Mesenchymal stem cell (in vitro differentiated cells and primary cell): ENCODE measurements around the gene SPATS2.

Experiments
- DNase-seq: peaks from one replicate; pipeline ENCODE4 v3.0.0-alpha.2; 2013
- H2AFZ ChIP-seq: one replicate; pipeline ENCODE4 v1.6.1; 2013; ENCODE audit warnings: low read depth, mild to moderate bottlenecking, control low read depth, inconsistent platforms, low read length, moderate library complexity
- H2AK5ac ChIP-seq: 2 replicates; pipeline ENCODE4 v1.6.1; 2013; ENCODE audit warnings: low read length, moderate library complexity, mild to moderate bottlenecking, inconsistent platforms; ENCODE audit not compliant: severe bottlenecking
- H2BK120ac ChIP-seq: one replicate; pipeline ENCODE4 v1.6.1; 2013; ENCODE audit warnings: low read depth, mild to moderate bottlenecking, inconsistent platforms, low read length, moderate library complexity
- H2BK12ac ChIP-seq, 2 experiments: one replicate each; pipeline ENCODE4 v1.6.1; 2013; ENCODE audit warnings: inconsistent platforms in 2 of 2, low read length in 2 of 2, mild to moderate bottlenecking in 2 of 2, moderate library complexity in 2 of 2, control low read depth in 1 of 2
- H2BK15ac ChIP-seq: one replicate; pipeline ENCODE4 v1.6.1; 2013; ENCODE audit warnings: mild to moderate bottlenecking, low read depth, inconsistent platforms; ENCODE audit not compliant: poor library complexity, severe bottlenecking
- H2BK5ac ChIP-seq: 2 replicates; pipeline ENCODE4 v1.6.1; 2013; ENCODE audit warnings: low read depth, mild to moderate bottlenecking, low read length, control low read depth, inconsistent platforms; ENCODE audit not compliant: poor library complexity, severe bottlenecking
- H3K14ac ChIP-seq, 2 experiments: one replicate each; pipeline ENCODE4 v1.6.1; 2013; ENCODE audit warnings: inconsistent platforms in 2 of 2, low read length in 2 of 2, control low read depth in 1 of 2, mild to moderate bottlenecking in 1 of 2, moderate library complexity in 1 of 2
- H3K18ac ChIP-seq, 2 experiments: one replicate each; pipeline ENCODE4 v1.6.1; 2013; ENCODE audit warnings: inconsistent platforms in 2 of 2, low read length in 2 of 2, control low read depth in 1 of 2, low read depth in 1 of 2, mild to moderate bottlenecking in 1 of 2
- H3K23ac ChIP-seq, 2 experiments: one replicate each; pipeline ENCODE4 v1.6.1; 2013; ENCODE audit warnings: inconsistent platforms in 2 of 2, low read length in 2 of 2, mild to moderate bottlenecking in 2 of 2, moderate library complexity in 2 of 2, control low read depth in 1 of 2
- H3K27ac ChIP-seq: 2 replicates; pipeline ENCODE4 v1.5.1; 2013; ENCODE audit warnings: mild to moderate bottlenecking, moderate library complexity, low read length, control low read depth, inconsistent platforms; ENCODE audit not compliant: poor library complexity, severe bottlenecking
- H3K27me3 ChIP-seq, 2 experiments: 2 replicates each; pipeline versions ENCODE4 v1.6.1 to v1.7.0; 2013; ENCODE audit warnings: low read length in 2 of 2, mild to moderate bottlenecking in 2 of 2, moderate library complexity in 2 of 2, control low read depth in 1 of 2, inconsistent platforms in 1 of 2; ENCODE audit not compliant: control insufficient read depth in 1 of 2, insufficient read depth in 1 of 2
- H3K36me3 ChIP-seq, 2 experiments: 2 replicates each; pipeline versions ENCODE4 v1.6.1 to v1.7.0; 2013; ENCODE audit warnings: low read length in 2 of 2, control low read depth in 1 of 2, inconsistent platforms in 1 of 2, low read depth in 1 of 2, mild to moderate bottlenecking in 1 of 2; ENCODE audit not compliant: insufficient read depth in 2 of 2, control insufficient read depth in 1 of 2
- H3K4ac ChIP-seq, 2 experiments: one replicate each; pipeline ENCODE4 v1.6.1; 2013; ENCODE audit warnings: inconsistent platforms in 2 of 2, low read length in 2 of 2, mild to moderate bottlenecking in 2 of 2, moderate library complexity in 2 of 2, control low read depth in 1 of 2, low read depth in 1 of 2
- H3K4me1 ChIP-seq: 2 replicates; pipeline ENCODE4 v1.6.1; 2013; ENCODE audit warnings: low read depth, low read length, control low read depth; ENCODE audit not compliant: control insufficient read depth, insufficient read depth
- H3K4me2 ChIP-seq: 2 replicates; pipeline ENCODE4 v1.6.1; 2013; ENCODE audit warnings: low read length, mild to moderate bottlenecking, inconsistent platforms; ENCODE audit not compliant: poor library complexity, severe bottlenecking
- H3K4me3 ChIP-seq, 2 experiments: 2 replicates each; pipeline versions ENCODE4 v1.5.1 to v1.7.0; 2013; ENCODE audit warnings: low read length in 2 of 2, mild to moderate bottlenecking in 2 of 2, control low read depth in 1 of 2, low read depth in 1 of 2; ENCODE audit not compliant: insufficient read depth in 1 of 2
- H3K79me1 ChIP-seq: replicated peaks from 2 replicates; pipeline ENCODE4 v1.6.1; 2013; ENCODE audit warnings: mild to moderate bottlenecking, control low read depth, low read length, inconsistent platforms; ENCODE audit not compliant: poor library complexity, severe bottlenecking
- H3K9ac ChIP-seq: 2 replicates; pipeline ENCODE4 v1.7.0; 2013; ENCODE audit warnings: mild to moderate bottlenecking, low read length, moderate library complexity
- H3K9me3 ChIP-seq: 2 replicates; pipeline ENCODE4 v1.7.0; 2013; ENCODE audit warnings: mild to moderate bottlenecking, low read length; ENCODE audit not compliant: control insufficient read depth
- H4K8ac ChIP-seq: one replicate; pipeline ENCODE4 v1.6.1; 2013; ENCODE audit warnings: inconsistent platforms, mild to moderate bottlenecking, low read length, moderate library complexity
- H4K91ac ChIP-seq: one replicate; pipeline ENCODE4 v1.6.1; 2013; ENCODE audit warnings: mild to moderate bottlenecking, low read length, inconsistent platforms
- WGBS: methylation state at CpG from one replicate; pipeline ENCODE4 v1.1.7; 2013; ENCODE audit warnings: mixed read lengths; 5-methylcytosine and 5-hydroxymethylcytosine counted together

SPATS2 gene

DNA sequence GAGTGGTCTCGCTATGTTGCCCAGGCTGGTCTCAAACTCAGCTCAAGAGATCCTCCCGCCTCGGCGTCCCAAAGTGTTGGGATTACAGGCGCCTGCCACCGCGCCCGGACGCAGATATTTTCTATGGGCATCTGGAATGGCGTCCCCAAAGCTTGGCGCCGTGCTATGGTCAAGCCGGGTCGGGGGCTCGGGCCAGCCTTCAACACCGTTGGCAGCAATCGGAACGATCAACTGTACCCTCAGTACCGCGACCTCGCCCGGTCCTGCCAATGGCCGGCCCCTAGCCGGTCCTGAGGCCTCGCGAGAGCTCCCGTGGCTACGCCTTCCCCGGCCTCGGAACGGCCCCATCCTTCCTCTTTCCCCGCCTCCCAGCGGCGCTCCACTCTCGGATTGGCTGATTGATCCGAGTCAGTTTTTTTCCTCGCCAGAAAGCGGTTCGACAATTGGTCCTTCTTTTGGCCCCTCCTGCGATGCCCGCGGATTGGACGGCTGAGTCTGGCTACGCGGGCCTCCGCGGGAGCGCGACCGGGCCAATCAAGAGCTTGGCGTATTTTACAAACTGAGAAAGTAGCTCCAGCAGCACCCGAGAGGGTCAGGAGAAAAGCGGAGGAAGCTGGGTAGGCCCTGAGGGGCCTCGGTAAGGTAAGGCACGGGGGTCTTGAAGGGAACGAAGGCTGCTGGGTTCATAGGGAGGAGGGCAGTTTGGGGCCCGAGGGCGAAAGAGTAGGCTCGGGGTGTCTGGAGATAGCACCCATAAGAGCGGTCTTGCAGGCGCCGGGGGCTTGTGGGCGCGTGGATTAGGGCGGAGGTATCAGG lies 44.3 kb upstream of the SPATS2 start, which contains the start of gene TROAP:
Gene TROAP, plus strand, starts transcription at position 548 of the 816 bp plus-strand sequence. CDS start 354 bp downstream, outside the sequence.
- Histone ChIP-seq H2BK120ac (no peak within 1 kb of the TSS), H2AK5ac (no peak within 1 kb of the TSS), H3K9me3 (no peaks in the 10 kb centered on the region), H3K4me1 (peaks cover 13% of the 10 kb centered on the region), H3K36me3 (peaks cover 3 to 8% of the 10 kb centered on the region in 2 experiments), H2BK15ac (peak within 1 kb of the TSS; percentile 62), H3K4me2 (peak within 1 kb of the TSS; percentile 99), H3K23ac (no peak within 1 kb of the TSS), H3K9ac (peak within 1 kb of the TSS; percentile 92), H2AFZ (peak within 1 kb of the TSS; percentile 93), H2BK12ac (no peak within 1 kb of the TSS), H2BK5ac (no peak within 1 kb of the TSS), H4K91ac (peak within 1 kb of the TSS; percentile 36), H3K4ac (peak within 1 kb of the TSS in 1 of 2 experiments; percentile 53), H4K8ac (peak within 1 kb of the TSS; percentile 86), H3K18ac (peak within 1 kb of the TSS in 1 of 2 experiments; percentile 93), H3K27ac (peak within 1 kb of the TSS; percentile 34), H3K27me3 (no peaks in the 10 kb centered on the region), H3K14ac (no peak within 1 kb of the TSS), H3K4me3 (peak within 1 kb of the TSS; percentile 70 to 90), H3K79me1 (peaks cover 23% of the 10 kb centered on the region)
- peak; percentile 99 for DNase-seq
- under 1% methylated on average over 57 of the region's 65 CpGs for WGBS

DNA sequence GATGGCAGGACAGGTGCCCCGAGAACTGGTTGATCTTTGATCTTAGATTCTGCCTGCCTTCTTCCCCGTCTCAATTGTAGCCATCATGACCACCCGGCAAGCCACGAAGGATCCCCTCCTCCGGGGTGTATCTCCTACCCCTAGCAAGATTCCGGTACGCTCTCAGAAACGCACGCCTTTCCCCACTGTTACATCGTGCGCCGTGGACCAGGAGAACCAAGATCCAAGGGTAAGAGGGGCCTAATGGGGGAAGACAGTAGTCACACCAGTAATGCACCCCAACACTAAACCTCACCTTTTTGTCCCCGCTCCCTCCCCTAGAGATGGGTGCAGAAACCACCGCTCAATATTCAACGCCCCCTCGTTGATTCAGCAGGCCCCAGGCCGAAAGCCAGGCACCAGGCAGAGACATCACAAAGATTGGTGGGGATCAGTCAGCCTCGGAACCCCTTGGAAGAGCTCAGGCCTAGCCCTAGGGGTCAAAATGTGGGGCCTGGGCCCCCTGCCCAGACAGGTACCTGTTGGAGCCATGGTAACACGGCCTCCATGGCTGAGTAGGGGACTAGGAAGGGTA lies 43.7 kb upstream of the SPATS2 start:
- Histone ChIP-seq H3K23ac (no peak overlapping the region), H2AK5ac (no peak overlapping the region), H3K27ac (no peak overlapping the region)

DNA sequence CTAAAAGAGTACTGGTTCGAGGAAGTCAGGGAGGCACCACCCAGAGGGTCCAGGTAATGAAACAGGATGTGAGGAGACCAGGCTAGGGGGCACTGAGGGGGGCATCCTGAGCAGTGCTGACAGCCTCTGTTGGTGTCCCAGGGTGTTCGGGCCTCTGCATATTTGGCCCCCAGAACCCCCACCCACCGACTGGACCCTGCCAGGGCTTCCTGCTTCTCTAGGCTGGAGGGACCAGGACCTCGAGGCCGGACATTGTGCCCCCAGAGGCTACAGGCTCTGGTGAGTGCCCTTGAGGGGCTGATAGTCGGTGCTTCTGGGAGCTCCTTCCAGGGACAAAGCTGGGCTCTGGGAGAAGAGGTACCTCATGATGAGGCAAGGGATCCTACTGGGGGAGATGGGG lies 41.7 kb upstream of the SPATS2 start:
- no peak for DNase-seq
- H3K9ac ChIP-seq: no peak overlapping the region
- H3K18ac ChIP-seq: no peak overlapping the region
- H2BK5ac ChIP-seq: no peak overlapping the region
- H4K8ac ChIP-seq: no peak overlapping the region
- no peak overlapping the region for H3K23ac ChIP-seq
- H3K4me1 ChIP-seq: peaks cover 13% of the 10 kb centered on the region
- no peak overlapping the region for H2BK12ac ChIP-seq
- no peak overlapping the region for H3K4me3 ChIP-seq
- H3K4me2 ChIP-seq: no peak overlapping the region
- H3K27me3 ChIP-seq: no peaks in the 10 kb centered on the region
- no peak overlapping the region for H2BK120ac ChIP-seq
- H3K27ac ChIP-seq: no peak overlapping the region
- no peak overlapping the region for H2BK15ac ChIP-seq
- H3K4ac ChIP-seq: no peak overlapping the region
- H3K14ac ChIP-seq: no peak overlapping the region
- H2AFZ ChIP-seq: no peak overlapping the region
- H3K36me3 ChIP-seq: peaks cover 8 to 16% of the 10 kb centered on the region in 2 experiments
- H2AK5ac ChIP-seq: no peak overlapping the region
- WGBS: 94% methylated on average over 6 of the region's 6 CpGs
- no peaks in the 10 kb centered on the region for H3K9me3 ChIP-seq
- no peak overlapping the region for H4K91ac ChIP-seq
- peaks cover 23% of the 10 kb centered on the region for H3K79me1 ChIP-seq

More for the DNA sequence above, 43.7 kb upstream of the SPATS2 start:
- Histone ChIP-seq H2AFZ (peak overlapping the region; percentile 93), H3K79me1 (peaks cover 23% of the 10 kb centered on the region), H3K18ac (no peak overlapping the region), H3K4me1 (peaks cover 13% of the 10 kb centered on the region), H4K8ac (peak overlapping the region; percentile 40), H2BK5ac (no peak overlapping the region), H3K27me3 (no peaks in the 10 kb centered on the region), H3K9ac (peak overlapping the region; percentile 81), H3K36me3 (peaks cover 3 to 8% of the 10 kb centered on the region in 2 experiments), H2BK12ac (no peak overlapping the region), H2BK120ac (no peak overlapping the region), H3K4ac (no peak overlapping the region), H3K14ac (no peak overlapping the region), H3K4me2 (peak overlapping the region; percentile 99), H3K4me3 (peak overlapping the region; percentile 64 to 90), H4K91ac (peak overlapping the region; percentile 36), H2BK15ac (no peak overlapping the region), H3K9me3 (no peaks in the 10 kb centered on the region)
- no peak for DNase-seq
- whole genome bisulfite sequencing: 20% methylated on average over 13 of the region's 19 CpGs

DNA sequence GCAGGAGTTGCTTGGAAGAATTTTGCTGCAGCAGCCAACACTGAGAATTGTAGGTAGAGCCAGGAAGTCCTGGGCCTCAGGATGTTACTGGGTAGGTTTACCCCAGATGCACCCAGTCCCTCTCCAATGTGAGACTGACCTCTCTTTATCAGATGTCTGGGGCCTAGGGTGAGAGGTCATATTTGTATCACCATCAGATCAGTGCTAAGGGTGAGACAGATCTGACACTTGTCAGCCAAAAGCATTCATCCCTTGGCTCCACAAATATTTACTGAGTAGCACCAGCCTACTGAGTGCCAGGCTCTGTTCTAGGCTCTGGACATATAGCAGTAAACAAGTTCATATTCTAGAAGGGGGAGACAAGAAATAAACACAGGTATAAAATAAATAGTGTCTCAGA lies 39.9 kb upstream of the SPATS2 start:
- no peak overlapping the region for H3K9ac ChIP-seq
- no peak overlapping the region for H3K27ac ChIP-seq
- no peak overlapping the region for H3K18ac ChIP-seq
- no peak overlapping the region for H2BK12ac ChIP-seq
- H4K8ac ChIP-seq: no peak overlapping the region
- no peak overlapping the region for H2BK15ac ChIP-seq
- no peak overlapping the region for H3K4me3 ChIP-seq
- peaks cover 14% of the 10 kb centered on the region for H3K4me1 ChIP-seq
- no peak overlapping the region for H3K23ac ChIP-seq
- H3K14ac ChIP-seq: no peak overlapping the region
- no peak overlapping the region for H3K4me2 ChIP-seq
- H3K9me3 ChIP-seq: no peaks in the 10 kb centered on the region
- H3K27me3 ChIP-seq: peaks cover 0 to under 1% of the 10 kb centered on the region in 2 experiments
- DNase-seq: no peak
- no peak overlapping the region for H4K91ac ChIP-seq
- no peak overlapping the region for H2AFZ ChIP-seq
- H2BK5ac ChIP-seq: no peak overlapping the region
- no peak overlapping the region for H3K4ac ChIP-seq
- H3K79me1 ChIP-seq: peaks cover 23% of the 10 kb centered on the region
- H3K36me3 ChIP-seq: peaks cover 8 to 16% of the 10 kb centered on the region in 2 experiments
- no peak overlapping the region for H2AK5ac ChIP-seq
- no peak overlapping the region for H2BK120ac ChIP-seq
